CD4-positive, alpha-beta T cell treated with Interleukin-4 for 4 hours (primary cell): ENCODE data around the gene AGR3.
A peak's percentile ranks its signal among the peaks of the same experiment; 100 is the strongest.

Source experiments
- DNase-seq: peaks from one replicate; pipeline ENCODE4 v3.0.0-alpha.2; 2020

Gene AGR3

DNA sequence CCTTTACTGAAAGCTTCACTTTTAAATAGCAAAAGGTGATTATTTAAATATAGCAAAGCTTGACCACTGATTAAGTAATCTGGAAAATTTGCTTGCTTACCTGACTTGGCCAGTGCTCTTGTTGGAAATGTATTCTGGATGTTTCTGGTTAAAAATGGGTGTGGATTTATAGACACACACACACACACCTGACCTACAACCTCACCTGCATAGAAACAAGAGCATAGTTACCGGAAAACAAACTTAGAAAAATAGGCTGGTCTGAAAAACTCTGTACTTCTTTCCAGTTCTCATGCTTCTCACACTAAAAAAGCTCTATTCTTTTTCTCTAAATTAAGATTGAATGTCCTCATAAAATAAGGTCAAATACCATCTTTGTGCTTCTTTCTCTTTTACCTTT lies at the start of gene AGR3:
AGR3 (minus strand) TSS at position 140 of the 400 bp plus-strand sequence. CDS start 3,365 bp downstream, outside the sequence.
- DNase-seq = no peak

DNA sequence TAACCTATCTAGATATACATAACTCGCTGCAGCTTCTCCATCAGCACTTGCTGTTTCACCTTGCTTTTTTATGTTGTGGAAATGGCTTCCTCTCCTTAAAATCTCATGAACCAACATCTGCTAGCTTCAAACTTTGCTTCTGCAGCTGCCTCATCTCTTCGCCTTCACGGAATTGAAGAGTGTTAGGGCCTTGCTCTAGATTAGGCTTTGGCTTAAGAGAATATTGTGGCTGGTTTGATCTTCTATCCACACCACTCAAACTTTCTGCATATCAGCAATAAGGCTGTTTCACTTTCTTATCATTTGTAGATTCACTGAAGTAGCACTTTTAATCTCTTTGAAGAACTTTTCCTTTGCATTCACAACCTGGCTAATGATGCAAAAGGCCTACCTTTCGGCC lies 49.2 kb upstream of the AGR3 start:
- no peak for DNase-seq

DNA sequence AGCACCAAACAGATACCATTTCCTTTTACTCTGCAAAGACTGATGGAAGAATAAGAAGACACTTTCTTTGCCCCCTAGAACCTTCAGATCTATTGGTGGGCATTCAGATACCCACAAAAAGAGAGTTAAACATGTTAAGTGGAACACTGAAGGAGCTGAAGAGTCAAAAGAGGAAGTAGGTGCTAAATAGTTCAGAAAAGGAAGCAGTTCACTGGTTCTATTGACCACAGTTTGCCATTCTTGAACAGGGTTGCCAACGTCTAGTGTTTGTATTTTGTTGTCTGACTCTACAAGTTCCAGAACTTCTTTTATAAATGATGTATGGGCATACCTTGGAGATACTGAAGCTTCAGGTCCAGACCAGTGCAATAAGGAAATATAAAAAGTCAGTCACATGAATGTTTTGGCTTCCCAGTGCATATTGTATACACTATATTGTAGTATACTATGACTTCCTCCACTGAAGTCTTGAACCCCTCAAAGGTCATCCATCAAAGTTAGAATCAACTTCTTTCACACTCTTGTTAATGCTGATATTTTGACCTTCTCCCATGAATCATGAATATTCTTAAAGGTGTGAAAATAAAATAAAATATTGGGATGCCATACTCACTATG lies 47.5 kb upstream of the AGR3 start:
- no peak for DNase-seq

DNA sequence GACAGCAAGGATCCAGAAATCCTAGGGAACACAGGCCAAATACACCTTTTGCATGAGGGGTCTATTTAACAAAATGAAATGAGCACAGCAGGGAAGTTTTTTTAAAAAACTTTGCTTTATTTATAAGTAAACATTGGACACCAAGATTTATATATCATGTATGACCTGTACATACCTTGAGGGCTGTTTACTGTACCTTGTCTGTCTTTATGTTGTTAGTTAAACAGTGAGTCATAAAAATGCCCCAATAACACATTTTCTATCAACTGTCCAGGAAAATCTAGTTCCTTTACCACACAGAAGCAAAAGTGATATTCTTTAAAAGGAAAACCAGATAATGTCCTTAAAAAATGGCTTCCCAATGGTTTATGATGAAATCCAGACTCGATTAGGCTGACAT lies 45.1 kb upstream of the AGR3 start:
- DNase-seq = no peak

DNA sequence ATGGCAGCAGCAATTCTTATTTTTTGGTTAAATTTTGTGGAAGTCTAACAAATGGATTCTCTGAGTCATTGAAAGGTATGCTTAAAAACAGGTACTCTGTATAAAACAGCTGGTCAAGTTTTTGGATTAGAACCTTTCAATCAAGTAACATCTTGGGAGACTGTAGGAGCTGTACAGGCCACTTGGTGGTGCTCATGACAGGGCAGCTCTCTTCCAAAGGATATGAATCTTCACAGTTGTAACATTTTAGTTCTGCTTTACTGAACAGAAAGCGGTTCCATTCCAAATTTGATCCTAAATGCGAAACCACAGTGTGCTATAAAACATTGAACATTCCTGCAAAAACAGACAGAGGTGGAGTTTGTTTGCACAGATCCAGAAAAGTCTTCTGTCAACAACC lies 44.5 kb upstream of the AGR3 start:
- peak; percentile 22 for DNase-seq

DNA sequence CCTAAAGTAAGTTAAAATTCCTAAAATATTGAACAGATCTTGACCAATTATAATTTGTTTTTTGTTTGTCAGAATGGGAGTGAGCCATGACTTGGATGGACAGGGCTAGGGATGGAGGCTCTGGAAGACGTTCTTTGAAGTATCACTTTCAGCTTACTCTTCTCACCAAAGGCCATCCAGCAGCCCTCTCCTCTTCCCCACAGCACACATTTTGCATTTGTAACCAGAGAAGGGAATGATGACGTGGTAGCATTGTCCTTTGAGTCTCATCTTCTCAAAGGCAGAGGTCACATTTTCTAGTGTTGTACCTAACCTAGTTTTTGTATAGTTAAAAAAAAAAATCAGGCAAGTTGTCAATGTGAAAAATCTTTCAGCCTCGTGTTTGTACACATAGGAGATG lies 43.8 kb upstream of the AGR3 start:
- DNase-seq = no peak

DNA sequence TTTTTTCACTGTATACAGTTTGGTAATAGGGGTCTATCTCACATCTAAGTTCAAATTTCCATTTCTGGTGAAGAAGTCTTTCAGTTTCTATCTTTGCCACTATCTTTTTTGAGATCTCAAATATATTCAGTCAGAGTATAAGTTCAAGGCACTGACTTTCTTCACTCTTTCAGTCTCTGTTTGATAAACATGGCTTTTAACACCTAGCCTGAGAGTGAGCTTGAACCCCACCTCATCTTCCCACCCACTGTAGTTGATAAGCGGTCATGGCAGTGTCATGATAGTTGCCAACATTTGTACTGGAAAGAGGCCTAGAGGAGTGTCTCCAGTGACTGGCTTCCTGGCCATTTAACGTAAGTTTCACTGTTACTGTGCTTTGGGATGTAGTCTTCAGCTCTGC lies 41.2 kb upstream of the AGR3 start:
- no peak for DNase-seq

DNA sequence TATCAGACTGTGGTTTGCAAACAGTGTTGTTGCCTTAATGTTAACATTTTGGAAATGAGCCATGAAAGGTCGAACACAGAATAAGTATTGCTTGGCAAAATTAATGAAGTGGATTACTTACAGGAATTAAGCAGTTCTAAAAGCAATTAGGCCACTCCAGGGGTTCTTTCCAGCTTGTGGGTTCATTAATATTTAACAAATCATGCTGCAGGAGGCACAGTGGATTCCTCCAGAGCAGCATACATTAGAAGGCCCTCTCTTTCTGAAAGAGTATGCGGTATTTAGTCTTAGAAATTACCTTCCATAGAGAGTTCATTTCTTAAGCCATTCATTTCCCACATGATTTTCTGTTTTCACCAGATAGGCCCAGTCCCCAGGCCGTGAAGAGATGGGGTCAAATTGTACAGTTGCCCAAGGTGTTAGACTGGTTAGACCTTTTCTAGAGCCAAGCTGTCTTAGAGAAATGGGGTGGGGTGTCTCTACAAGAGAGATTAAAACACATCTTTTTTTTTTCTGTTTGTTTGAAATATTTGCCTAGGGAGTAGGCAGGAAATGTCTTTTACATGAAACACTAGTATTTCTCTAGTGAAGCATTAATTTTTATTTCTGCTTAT lies 40.0 kb upstream of the AGR3 start:
- no peak for DNase-seq

DNA sequence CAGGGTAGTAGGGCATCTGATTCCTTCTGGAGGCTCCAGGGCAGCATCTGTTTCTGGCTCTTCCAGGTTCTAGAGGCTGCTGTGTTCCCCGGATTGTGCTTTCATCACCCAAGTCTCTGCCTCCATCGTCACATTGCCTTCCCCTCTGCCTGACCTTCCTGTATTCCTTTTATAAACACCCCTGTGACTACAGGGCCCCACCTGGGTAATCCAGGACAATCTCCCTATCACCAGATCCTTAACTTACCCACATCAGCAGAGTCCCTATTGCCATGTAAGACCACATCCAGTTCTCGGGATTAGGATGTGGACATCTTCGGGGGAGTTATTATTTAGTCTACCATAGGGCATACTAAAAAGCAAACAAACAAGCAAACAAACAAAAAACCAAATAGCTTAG lies 39.4 kb upstream of the AGR3 start:
- DNase-seq = no peak

DNA sequence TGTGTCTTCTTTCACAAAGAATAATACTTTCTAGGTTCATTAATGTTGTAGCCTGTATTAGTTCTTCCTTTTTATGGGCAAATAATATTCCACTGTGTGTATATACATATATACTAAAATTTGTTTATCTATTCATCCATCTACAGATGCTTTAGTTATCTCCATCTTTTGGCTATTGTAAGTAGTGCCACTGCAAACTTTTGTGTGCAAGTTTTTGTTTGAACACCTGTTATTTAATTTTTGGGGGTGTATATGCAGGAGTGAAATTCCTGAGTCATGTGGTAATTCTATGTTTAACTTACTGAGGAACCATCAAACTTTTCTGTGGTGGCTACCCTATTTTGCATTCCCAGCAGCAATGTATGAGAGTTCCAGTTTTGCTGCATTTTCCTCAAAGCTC lies 37.7 kb upstream of the AGR3 start:
- DNase-seq = no peak

DNA sequence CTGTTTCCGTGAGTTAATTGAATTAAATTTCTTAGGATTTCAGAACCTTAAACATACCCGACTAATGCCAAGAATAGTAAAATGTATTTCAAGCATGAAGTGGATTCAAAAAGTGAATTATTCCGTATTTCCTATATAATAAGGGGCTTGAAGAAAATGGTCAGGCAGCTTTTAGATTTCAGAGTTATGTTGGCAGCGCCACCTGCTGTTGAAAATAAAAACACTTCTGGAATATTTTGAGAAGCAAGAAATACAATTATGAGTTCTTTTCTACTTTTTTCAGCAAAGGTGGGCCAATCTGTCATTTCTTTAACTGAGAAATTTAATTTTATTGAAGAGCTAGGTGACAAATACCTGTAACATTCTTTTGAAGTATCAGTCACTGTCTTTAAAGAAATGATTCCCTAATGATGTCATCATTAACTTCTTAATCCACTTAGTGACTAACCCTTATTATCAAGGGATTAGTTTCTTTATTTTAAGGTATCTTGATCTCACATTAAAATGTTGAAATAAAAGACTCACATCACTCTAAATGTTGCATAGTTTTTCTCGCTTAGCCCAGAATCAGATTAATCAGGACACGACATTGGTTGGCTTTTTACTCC lies 36.6 kb upstream of the AGR3 start:
- DNase-seq = peak; percentile 43

DNA sequence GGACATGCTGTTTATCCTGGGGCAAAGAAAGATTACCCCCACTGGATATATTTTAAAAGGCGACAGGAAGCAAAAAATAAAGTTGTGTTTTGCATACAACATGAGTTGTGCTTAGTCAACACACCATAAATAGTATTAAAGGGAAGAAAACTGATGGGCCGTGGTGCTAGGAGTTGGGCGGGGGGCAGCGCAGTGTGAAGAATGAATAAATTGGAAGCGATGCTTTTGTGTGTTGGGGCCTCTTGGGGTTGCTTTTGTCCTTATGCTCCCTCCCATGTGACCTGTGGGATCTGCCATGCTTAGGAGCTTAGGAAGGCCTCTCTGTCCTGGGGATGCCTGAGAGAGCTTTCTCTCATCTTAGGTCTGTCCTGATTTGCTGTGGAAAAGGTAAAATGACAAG lies 35.0 kb upstream of the AGR3 start:
- no peak for DNase-seq

DNA sequence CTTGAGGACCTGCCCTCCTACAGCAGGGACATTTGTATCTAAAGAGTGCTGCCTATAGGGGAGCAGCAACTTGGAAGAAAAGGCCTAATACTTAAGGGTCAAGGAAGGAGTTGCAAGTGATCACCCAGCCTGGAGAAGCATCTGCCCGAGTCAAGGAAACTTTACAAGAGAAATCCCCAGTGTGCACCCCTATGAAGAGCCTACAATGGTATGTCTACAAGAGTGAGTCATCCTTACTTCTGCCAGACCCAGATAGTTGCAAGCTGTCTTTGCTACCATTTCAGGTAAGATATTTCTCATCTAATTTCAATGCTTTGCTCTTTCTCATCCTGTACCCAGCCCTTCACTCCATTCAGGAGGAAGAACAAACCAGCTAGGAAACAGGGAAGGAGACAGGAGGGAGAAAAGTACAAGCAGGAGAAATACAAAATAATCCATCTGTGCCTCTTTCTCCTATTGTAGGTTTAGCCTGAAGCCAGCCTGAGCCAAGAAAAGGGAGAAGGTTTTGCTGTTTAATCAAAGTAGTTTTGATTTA lies 34.4 kb upstream of the AGR3 start:
- DNase-seq = no peak

DNA sequence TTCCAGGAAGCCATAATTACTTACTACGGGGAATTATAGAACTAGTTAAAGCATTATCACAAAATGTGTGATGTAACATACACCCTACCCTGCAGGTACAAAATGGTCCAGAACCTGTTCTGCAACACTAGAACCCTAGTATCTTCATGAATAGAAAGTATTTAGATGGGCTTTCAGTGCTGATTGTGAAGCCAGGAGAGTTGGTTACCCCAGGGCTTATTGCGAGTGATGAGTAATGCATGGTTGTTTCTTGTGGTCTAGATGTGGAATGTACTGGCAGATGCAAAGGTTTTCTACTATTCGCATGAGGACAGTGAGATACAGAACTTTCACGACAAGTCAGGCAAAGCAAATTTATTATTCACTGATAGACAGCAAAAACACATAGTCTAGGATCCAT lies 33.6 kb upstream of the AGR3 start:
- no peak for DNase-seq

DNA sequence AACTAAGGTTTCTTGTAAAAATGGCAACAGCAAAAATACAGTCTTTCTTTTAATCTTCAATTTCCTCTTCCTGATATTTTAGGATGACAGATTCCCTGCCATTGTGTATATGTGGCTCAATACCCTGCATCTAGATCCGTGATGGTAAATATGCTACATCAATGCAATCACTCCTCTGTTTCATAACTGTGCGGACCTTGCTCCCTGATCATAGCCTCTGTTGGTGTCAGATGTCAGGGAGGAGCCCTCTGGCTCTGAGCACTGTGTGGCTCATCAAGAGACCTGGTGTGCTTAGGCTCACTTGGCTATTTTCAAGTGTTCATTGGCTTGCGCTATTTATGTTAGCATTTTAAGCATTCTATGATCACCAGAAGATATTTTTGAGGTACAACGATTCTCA lies 33.0 kb upstream of the AGR3 start:
- no peak for DNase-seq

DNA sequence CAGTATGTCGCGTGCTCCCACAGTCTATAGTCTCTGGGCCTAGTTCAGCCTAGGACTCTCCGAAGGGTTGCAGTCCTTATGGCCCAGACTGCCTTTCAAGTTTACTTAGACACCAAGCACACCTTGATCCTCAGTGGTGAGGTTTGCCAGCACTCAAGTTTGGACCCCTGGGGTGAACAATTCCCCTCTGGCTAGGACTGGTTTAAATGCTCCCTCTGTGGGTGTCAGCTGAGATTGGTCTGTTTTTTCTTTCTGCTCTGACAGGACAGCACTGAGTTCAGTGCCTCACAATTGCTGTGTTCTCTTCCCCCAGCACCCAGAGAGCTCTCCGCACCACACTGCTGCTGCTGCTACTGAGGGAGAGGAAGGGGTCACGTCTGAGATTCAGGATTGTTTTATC lies 31.9 kb upstream of the AGR3 start:
- no peak for DNase-seq

DNA sequence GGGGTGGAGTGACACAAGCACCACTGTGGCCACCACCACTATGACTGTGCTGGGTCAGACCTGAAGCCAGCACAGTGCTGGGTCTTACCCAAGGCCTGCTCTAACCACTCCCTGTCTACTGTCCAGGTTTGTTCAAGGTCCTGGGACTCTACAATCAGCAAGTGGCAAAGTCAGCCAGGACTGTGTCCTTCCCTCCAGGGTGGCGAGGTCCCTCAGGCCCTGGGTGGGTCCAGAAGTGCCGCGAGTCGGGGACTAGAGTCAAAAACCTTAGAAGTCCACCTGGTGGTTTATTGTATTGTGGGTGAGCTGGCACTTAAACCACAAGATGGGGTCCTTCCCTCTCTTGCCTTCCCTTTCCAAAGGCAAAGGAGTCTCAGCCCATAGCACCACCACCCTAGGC lies 30.8 kb upstream of the AGR3 start:
- no peak for DNase-seq

DNA sequence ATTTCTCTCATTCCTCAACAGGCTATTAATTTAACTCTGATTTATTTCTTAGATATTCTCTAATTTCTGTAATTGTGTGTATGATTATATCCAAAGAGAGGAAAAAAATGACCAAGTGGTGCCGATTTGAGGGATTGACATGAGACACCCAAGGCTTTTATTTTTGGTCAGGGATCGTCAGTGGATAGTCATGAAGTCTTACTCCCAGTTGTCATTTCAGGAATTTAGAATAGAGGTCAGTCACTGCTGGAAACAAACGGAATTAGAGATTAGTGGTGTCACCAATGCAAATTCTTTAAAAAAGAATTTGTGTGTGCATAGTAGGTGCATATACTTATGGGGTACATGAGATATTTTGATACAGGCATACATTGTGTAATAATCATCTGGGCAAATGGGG lies 26.8 kb upstream of the AGR3 start:
- no peak for DNase-seq

DNA sequence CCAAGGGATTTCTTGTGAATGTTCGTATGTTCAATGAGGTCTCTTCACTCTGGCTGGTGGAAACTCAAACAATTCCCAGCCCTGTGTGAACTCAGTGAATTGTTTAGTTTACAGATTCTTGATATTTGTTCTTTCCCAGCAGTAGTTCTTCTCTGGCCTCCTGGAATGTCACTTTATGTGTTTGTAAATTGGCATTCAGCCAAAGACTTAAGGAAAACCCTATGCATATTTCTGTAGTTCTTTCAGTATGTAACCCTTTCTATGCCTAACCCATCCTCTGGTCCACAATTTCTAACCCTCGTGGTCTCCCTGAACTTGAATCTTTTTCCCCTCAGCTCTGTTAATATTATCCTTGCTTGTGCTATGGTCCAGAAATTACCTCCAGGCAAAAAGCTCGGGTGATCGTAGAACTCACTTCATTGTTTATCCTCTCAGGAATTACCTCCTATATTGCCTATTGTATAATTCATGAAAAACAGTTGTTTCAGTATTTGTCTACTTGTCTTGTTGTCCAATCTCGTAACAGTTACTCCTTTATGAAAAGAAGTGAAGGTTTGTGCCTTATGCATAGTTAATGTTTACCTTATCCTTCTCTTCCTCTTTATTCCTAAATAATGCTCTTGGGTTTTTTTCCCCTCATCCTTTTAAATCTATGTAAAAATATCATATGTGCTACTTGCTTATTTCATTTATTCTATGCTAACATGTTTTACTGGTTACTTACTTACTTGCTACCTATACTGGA lies 23.7 kb upstream of the AGR3 start:
- no peak for DNase-seq

DNA sequence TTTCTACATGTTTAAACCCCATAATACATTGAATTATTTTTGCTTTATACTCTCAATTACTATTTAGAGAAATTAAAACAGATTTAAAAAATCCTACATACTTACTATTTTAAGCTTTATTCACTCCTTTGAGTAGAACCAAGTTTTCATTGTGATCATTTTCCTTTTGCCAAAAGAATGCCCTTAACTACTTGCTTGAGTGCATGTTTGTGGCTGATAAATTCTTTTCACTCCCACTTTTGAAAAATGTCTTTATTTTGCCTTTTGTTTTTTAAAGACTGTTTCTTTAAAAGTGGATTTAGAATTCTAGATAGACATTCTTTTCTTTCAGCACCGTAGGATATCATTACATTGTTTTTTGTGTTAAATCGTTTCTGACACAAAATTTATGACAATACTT lies 22.3 kb upstream of the AGR3 start:
- no peak for DNase-seq

DNA sequence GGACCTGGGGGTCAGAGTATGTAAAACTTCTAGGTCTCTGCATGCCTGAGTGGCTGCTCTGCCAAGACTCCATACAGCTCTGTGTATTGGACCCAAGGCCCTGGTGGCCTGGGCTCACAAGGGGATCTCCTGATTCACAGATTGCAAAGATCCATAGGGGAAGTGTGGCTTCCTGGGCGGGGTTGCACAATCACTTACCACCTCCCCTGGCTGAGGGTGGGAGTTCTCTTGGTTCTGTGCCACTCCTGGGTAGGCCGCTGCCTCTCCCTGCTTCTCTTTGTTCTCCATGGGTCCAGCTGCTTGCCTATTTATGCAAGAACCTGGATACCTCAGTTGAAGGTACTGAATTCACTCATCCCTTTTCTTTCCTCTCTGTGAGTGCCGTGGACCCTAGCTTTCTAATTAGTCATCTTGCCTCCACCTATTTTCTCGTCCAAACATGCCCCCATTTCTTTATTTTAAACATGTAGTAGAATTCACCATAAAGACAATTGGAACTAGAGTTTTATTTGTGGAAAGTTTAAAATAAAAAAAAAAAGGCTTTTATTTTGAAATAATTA lies 18.5 kb upstream of the AGR3 start:
- no peak for DNase-seq

DNA sequence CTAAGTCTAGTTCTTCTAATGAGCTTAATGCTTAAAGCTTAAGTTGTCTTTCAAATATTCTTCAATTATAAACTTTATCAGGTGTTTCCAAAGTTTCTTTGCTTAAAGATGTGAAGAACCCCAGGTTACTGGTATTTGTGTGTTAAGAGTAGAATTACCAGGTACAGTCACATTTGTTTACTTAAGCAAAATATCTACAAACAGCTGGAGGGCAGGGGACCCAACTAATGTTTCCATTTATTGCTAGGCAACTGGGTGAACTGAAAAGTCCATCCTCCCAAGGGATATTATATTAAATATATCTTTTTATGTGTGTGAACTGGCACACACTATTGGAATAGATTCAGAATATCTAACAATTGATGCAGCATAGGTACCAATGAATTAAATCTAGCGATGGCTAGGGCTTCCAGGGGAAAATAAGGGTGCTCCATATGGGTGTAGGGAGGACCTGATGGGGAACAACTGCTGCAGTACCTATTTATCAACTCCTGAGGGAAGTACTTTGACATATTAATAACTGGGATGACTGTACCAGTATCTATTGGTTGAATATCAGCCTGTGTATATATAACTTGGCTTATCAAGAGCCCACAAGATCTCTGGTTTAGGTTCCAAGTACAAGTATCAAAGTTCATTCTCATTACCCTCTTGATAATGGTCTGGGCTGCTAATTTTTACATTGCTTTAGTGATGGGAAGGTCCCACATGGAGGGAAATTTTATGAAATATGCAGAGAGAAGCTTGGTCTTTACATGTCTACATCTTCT lies 10.3 kb upstream of the AGR3 start:
- no peak for DNase-seq

DNA sequence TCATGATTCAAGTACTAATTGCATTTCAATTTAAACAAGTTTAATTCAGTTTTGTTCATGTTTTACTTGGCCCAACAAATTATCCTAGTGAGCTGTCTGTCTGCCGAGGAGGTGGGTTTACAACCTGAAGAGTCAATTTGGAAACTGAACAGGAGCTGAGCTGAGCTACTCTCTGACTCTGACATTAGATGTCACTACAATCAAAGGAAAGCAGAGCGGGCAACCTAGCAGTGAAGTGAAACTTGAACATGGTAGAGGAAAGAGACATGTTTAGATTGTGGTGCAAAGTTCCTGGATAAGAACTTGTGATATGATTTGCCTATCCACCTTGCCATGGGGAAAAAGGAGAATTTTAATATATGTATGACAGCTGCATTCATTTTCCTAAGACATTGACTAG lies 9.6 kb upstream of the AGR3 start:
- peak; percentile 25 for DNase-seq
